GM13976 (cell line): Measurements from ENCODE around the gene AMY1C.

Experiments
- DNase-seq: peaks from one replicate; pipeline ENCODE4 v3.0.0; 2012; ENCODE audit warnings: low spot score
- CTCF ChIP-seq: IDR thresholded peaks from 2 replicates; pipeline ENCODE4 v1.5.1; 2012; ENCODE audit warnings: borderline replicate concordance, mild to moderate bottlenecking; ENCODE audit not compliant: insufficient read depth; ENCODE audit errors: extremely low read depth, missing control alignments, control extremely low read depth
- in situ Hi-C: fragments of 300-500 bp; cut with MboI; formaldehyde crosslinking; loops from one replicate; pipeline ENCODE4 v1.12.0; 2022; ENCODE audit warnings: low sequenced_read_pairs, mixed read lengths, inconsistent platforms; ENCODE audit not compliant: unreplicated experiment

AMY1C gene

GRCh38 chr1:103783944-103784377, 34.3 kb downstream of the AMY1C start:
- no peak for DNase-seq
- in situ Hi-C loops: no loop called here

GRCh38 chr1:103788377-103788776, 38.7 kb downstream of the AMY1C start:
- in situ Hi-C loops: no loop called here
- no peak for TF ChIP-seq CTCF
- DNase-seq: no peak

More at GRCh38 chr1:103783944-103784377, 34.3 kb downstream of the AMY1C start:
- no peak for TF ChIP-seq CTCF

- TF ChIP-seq CTCF: no peak
- DNase-seq: no peak
- in situ Hi-C loops: no loop called here
These were observed 40.5 kb downstream of the AMY1C start for GRCh38 chr1:103790172-103790571.
